ENCODE results near the gene EDC4. TPM values are rescaled to one million over a fixed set of nuclear protein-coding genes. Genes with fewer than 3 reads are reported as not detected.

The EDC4 gene
- total RNA-seq, 4 donors from 2014 or later: 38.6 to 86.5 (median 56.7) TPM

- peak within 1 kb of the TSS; percentile 90 for H3K4me3 ChIP-seq (ENCODE audit: low read depth, poor library complexity, severe bottlenecking)
- WGBS, 2 donors: 0 to 1% methylated on average over 28 to 40 of the region's 62 CpGs
- DNase-seq (ENCODE audit: low spot score in 2 of 2): peak in 1 of 2 donors; percentile 88
- intact Hi-C loops (cut with DNase I; ENCODE audit: low total_unique reads): no loop called here
- TF ChIP-seq CTCF (IDR thresholded peaks at IDR 0.05) (no peak), POLR2A (IDR thresholded peaks at IDR 0.05) (no peak)
These were observed 25.6 kb upstream of the EDC4 start, which contains the start of gene CENPT for GRCh38 chr16:67847064-67847861. Gene CENPT, minus strand, starts transcription at chr16:67847693. Its CDS starts 13,834 bp downstream, at chr16:67833859.

- H3K4me3 ChIP-seq (ENCODE audit: low read depth, poor library complexity, severe bottlenecking): no peak overlapping the region
- intact Hi-C loops (cut with DNase I; ENCODE audit: low total_unique reads): no loop called here
- 87 to 93% methylated on average over 11 of the region's 11 CpGs for WGBS, 2 donors
- TF ChIP-seq CTCF (IDR thresholded peaks at IDR 0.05) (no peak), POLR2A (IDR thresholded peaks at IDR 0.05) (no peak)
- DNase-seq (ENCODE audit: low spot score in 2 of 2): no peak
These were observed 24.7 kb upstream of the EDC4 start for GRCh38 chr16:67848118-67848517.

- 97% methylated on average over 3 of the region's 3 CpGs for WGBS, 2 donors
- TF ChIP-seq POLR2A (IDR thresholded peaks at IDR 0.05) (no peak), CTCF (IDR thresholded peaks at IDR 0.05) (no peak)
- intact Hi-C loops (cut with DNase I; ENCODE audit: low total_unique reads): no loop called here
- H3K4me3 ChIP-seq (ENCODE audit: low read depth, poor library complexity, severe bottlenecking): no peak overlapping the region
- DNase-seq (ENCODE audit: low spot score in 2 of 2): no peak
These were observed 19.2 kb upstream of the EDC4 start for GRCh38 chr16:67853670-67854069.

- DNase-seq (ENCODE audit: low spot score in 2 of 2): no peak
- TF ChIP-seq POLR2A (IDR thresholded peaks at IDR 0.05): no peak
- TF ChIP-seq CTCF (IDR thresholded peaks at IDR 0.05): no peak
- no peak overlapping the region for H3K4me3 ChIP-seq (ENCODE audit: low read depth, poor library complexity, severe bottlenecking)
- 75 to 79% methylated on average over 10 of the region's 10 CpGs for WGBS, 2 donors
- intact Hi-C loops (cut with DNase I; ENCODE audit: low total_unique reads): no loop called here
These were observed 17.1 kb upstream of the EDC4 start for GRCh38 chr16:67855789-67856188.

GRCh38 chr16:67856927-67857546, 15.8 kb upstream of the EDC4 start:
- TF ChIP-seq POLR2A (IDR thresholded peaks at IDR 0.05): no peak
- TF ChIP-seq CTCF (IDR thresholded peaks at IDR 0.05): no peak
- 83 to 84% methylated on average over 5 of the region's 5 CpGs for WGBS, 2 donors
- intact Hi-C loops (cut with DNase I; ENCODE audit: low total_unique reads): no loop called here
- H3K4me3 ChIP-seq (ENCODE audit: low read depth, poor library complexity, severe bottlenecking): no peak overlapping the region
- no peak for DNase-seq (ENCODE audit: low spot score in 2 of 2)
